ENCODE results near the gene PARP11.

DNA sequence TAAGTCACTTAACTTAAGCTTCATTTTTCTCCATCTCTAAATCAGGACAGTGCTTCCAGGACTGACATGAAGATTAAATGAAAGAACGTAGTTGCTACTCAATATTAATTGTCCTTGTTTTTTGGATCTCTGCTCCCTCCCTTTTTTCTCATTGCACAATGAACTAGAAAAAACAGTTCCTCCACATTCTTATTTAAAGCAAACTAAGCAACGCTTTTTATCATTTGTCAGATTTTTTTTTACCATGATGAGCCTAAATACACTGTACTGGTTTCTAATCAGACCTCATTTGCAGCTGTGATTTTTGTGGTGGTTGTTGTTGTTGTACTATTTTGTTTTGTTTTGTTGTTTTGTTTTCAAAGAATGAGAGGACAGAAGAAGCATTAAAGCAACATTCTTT lies 23.2 kb upstream of the PARP11 start:
- TF ChIP-seq, protein P1, sequence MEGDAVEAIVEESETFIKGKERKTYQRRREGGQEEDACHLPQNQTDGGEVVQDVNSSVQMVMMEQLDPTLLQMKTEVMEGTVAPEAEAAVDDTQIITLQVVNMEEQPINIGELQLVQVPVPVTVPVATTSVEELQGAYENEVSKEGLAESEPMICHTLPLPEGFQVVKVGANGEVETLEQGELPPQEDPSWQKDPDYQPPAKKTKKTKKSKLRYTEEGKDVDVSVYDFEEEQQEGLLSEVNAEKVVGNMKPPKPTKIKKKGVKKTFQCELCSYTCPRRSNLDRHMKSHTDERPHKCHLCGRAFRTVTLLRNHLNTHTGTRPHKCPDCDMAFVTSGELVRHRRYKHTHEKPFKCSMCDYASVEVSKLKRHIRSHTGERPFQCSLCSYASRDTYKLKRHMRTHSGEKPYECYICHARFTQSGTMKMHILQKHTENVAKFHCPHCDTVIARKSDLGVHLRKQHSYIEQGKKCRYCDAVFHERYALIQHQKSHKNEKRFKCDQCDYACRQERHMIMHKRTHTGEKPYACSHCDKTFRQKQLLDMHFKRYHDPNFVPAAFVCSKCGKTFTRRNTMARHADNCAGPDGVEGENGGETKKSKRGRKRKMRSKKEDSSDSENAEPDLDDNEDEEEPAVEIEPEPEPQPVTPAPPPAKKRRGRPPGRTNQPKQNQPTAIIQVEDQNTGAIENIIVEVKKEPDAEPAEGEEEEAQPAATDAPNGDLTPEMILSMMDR (IDR thresholded peaks at IDR 0.05; ENCODE audit: low read length): no peak
- TF ChIP-seq EZH2 (IDR thresholded peaks at IDR 0.05; ENCODE audit: borderline replicate concordance, low read length): no peak
